ENCODE measurements around the gene ALKBH5. TPM values are rescaled to one million over a fixed set of nuclear protein-coding genes. Genes with fewer than 3 reads are reported as not detected.

Gene ALKBH5
- total RNA-seq, 1 experiment from 2014 or later: 97.8 TPM

DNA sequence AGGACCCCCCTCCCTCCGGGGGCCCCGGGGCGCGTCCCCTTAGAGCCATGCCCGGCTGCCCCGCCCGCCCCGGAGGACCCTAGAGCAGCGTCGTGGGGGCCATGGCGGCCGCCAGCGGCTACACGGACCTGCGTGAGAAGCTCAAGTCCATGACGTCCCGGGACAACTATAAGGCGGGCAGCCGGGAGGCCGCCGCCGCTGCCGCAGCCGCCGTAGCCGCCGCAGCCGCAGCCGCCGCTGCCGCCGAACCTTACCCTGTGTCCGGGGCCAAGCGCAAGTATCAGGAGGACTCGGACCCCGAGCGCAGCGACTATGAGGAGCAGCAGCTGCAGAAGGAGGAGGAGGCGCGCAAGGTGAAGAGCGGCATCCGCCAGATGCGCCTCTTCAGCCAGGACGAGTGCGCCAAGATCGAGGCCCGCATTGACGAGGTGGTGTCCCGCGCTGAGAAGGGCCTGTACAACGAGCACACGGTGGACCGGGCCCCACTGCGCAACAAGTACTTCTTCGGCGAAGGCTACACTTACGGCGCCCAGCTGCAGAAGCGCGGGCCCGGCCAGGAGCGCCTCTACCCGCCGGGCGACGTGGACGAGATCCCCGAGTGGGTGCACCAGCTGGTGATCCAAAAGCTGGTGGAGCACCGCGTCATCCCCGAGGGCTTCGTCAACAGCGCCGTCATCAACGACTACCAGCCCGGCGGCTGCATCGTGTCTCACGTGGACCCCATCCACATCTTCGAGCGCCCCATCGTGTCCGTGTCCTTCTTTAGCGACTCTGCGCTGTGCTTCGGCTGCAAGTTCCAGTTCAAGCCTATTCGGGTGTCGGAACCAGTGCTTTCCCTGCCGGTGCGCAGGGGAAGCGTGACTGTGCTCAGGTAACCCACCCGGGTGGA, 759 bp downstream of the ALKBH5 start:
- no peak for DNase-seq (ENCODE audit: low read depth, low spot score)
- RAD21 ChIA-PET (ENCODE audit: low non-redundant PET in 1 of 2, low total read pairs in 2 of 2, uncharacterized antibody in 2 of 2, unreplicated experiment in 2 of 2): no interaction called here
- peak overlapping the region; percentile 79 to 80 for H3K4me3 ChIP-seq (replicated peaks in 1 of 2; ENCODE audit: low read depth in 1 of 2, low read length in 2 of 2)
- H3K27me3 ChIP-seq (ENCODE audit: insufficient read depth, low read length): no peaks in the 10 kb centered on the region
- no peaks in the 10 kb centered on the region for H3K9me2 ChIP-seq (ENCODE audit: insufficient read depth)
- intact Hi-C loops (cut with micrococcal nuclease): no loop called here
- CTCF ChIA-PET: interaction anchor here (1.4 to 1.5 kb wide), 3 partner anchors 28 to 40 kb away, joined by 3 read pairs; no protein-coding TSS in a partner anchor
- TF ChIP-seq RAD21 (IDR thresholded peaks at IDR 0.05; ENCODE audit: low read depth): no peak
- H4K20me1 ChIP-seq (ENCODE audit: insufficient read depth): no peaks in the 10 kb centered on the region
- H3K9me3 ChIP-seq (ENCODE audit: control insufficient read depth in 1 of 2, insufficient read depth in 1 of 2, low read depth in 1 of 2, low read length in 2 of 2): no peaks in the 10 kb centered on the region
- H3K4me1 ChIP-seq (ENCODE audit: control insufficient read depth in 1 of 2, insufficient read depth in 2 of 2, low read length in 2 of 2): peaks cover 18 to 39% of the 10 kb centered on the region in 2 experiments
- peak overlapping the region; percentile 99 for H3K27ac ChIP-seq (ENCODE audit: low read depth, low read length)
- no TSS peak for BruUV-seq (replicated peaks)
- peaks cover 53% of the 10 kb centered on the region for H3K79me2 ChIP-seq (ENCODE audit: insufficient read depth, low read length)
- no peak for ATAC-seq
- H3K9ac ChIP-seq (ENCODE audit: low read length): peak overlapping the region; percentile 87
- H3K4me2 ChIP-seq (ENCODE audit: low read length): peak overlapping the region; percentile 94
- peaks cover 13 to 18% of the 10 kb centered on the region in 2 experiments; a peak in 3 of 4 replicates for H3K36me3 ChIP-seq (ENCODE audit: control insufficient read depth in 1 of 2, insufficient read depth in 2 of 2, low read length in 2 of 2)
- POLR2A ChIA-PET: interaction anchor here (1.0 kb wide), 1 partner anchor 26 kb away, joined by 4 read pairs; no protein-coding TSS in a partner anchor
- H2AFZ ChIP-seq (ENCODE audit: low read depth, low read length, poor library complexity, severe bottlenecking): no peak overlapping the region

DNA sequence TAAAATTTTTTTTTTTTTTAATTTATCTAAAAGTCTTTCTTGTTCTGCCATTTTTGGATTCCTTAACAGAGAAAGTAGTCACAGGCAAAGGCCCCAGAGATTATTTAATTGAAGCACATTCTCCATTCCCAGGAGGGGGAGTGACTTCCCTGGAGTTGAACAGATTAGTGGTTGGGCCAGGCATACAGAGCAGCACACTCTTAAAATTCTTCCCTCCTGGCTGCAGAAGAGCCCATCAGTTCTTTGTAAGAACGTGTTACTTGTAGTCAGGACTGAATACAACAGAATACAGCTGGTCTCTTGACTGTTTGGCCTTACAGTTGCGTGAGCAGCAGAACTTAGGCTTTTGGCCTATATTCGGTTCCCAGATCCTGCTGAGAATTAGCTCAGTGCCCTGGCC, 1.8 kb downstream of the ALKBH5 start:
- BruUV-seq (replicated peaks): TSS peak; percentile 56

More for the DNA sequence above, 1.8 kb downstream of the ALKBH5 start:
- ATAC-seq (no peak), DNase-seq (ENCODE audit: low read depth, low spot score) (no peak)
- no peaks in the 10 kb centered on the region for H4K20me1 ChIP-seq (ENCODE audit: insufficient read depth)
- H3K27me3 ChIP-seq (ENCODE audit: insufficient read depth, low read length): no peaks in the 10 kb centered on the region
- peak overlapping the region; percentile 94 for H3K4me2 ChIP-seq (ENCODE audit: low read length)
- no peaks in the 10 kb centered on the region for H3K9me3 ChIP-seq (ENCODE audit: control insufficient read depth in 1 of 2, insufficient read depth in 1 of 2, low read depth in 1 of 2, low read length in 2 of 2)
- no peak for TF ChIP-seq POLR2A (IDR thresholded peaks at IDR 0.05; ENCODE audit: borderline replicate concordance, extremely low read depth, insufficient read depth, insufficient read length)
- TF ChIP-seq ZBTB33 (IDR thresholded peaks at IDR 0.05; ENCODE audit: extremely low read depth, insufficient replicate concordance, low read length): no peak
- TF ChIP-seq, protein P1, sequence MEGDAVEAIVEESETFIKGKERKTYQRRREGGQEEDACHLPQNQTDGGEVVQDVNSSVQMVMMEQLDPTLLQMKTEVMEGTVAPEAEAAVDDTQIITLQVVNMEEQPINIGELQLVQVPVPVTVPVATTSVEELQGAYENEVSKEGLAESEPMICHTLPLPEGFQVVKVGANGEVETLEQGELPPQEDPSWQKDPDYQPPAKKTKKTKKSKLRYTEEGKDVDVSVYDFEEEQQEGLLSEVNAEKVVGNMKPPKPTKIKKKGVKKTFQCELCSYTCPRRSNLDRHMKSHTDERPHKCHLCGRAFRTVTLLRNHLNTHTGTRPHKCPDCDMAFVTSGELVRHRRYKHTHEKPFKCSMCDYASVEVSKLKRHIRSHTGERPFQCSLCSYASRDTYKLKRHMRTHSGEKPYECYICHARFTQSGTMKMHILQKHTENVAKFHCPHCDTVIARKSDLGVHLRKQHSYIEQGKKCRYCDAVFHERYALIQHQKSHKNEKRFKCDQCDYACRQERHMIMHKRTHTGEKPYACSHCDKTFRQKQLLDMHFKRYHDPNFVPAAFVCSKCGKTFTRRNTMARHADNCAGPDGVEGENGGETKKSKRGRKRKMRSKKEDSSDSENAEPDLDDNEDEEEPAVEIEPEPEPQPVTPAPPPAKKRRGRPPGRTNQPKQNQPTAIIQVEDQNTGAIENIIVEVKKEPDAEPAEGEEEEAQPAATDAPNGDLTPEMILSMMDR (IDR thresholded peaks at IDR 0.05 in 2 of 3, conservative IDR thresholded peaks at IDR 0.05 in 1 of 3; ENCODE audit: borderline replicate concordance in 1 of 3, insufficient read depth in 1 of 3, low read depth in 2 of 3, low read length in 2 of 3): no peak
- CTCF ChIA-PET: no interaction called here
- no peaks in the 10 kb centered on the region for H3K9me2 ChIP-seq (ENCODE audit: insufficient read depth)
- intact Hi-C loops (cut with micrococcal nuclease): no loop called here
- RAD21 ChIA-PET (ENCODE audit: low non-redundant PET in 1 of 2, low total read pairs in 2 of 2, uncharacterized antibody in 2 of 2, unreplicated experiment in 2 of 2): no interaction called here
- peaks cover 14 to 24% of the 10 kb centered on the region in 2 experiments; a peak in 3 of 4 replicates for H3K36me3 ChIP-seq (ENCODE audit: control insufficient read depth in 1 of 2, insufficient read depth in 2 of 2, low read length in 2 of 2)
- no peak overlapping the region for H2AFZ ChIP-seq (ENCODE audit: low read depth, low read length, poor library complexity, severe bottlenecking)
- peaks cover 63% of the 10 kb centered on the region for H3K79me2 ChIP-seq (ENCODE audit: insufficient read depth, low read length)
- H3K4me1 ChIP-seq (ENCODE audit: control insufficient read depth in 1 of 2, insufficient read depth in 2 of 2, low read length in 2 of 2): peaks cover 18 to 39% of the 10 kb centered on the region in 2 experiments
- POLR2A ChIA-PET: no interaction called here
- peak overlapping the region; percentile 87 for H3K9ac ChIP-seq (ENCODE audit: low read length)
- H3K27ac ChIP-seq (ENCODE audit: low read depth, low read length): no peak overlapping the region
- peak overlapping the region; percentile 79 to 80; a peak in 3 of 4 replicates for H3K4me3 ChIP-seq (replicated peaks in 1 of 2; ENCODE audit: low read depth in 1 of 2, low read length in 2 of 2)
